Stimulated activated memory B cell treated with anti-CD40 and anti-IgM and Interleukin-4, amounts not matched to agents 10 μg/mL and 1 μg/mL and 100 μg/mL, for 72 hours (primary cell): Measurements from ENCODE around the gene APBA2.
"Not testable (repeated sequence)": the region's sequence is repeated elsewhere in the genome, so short reads cannot be mapped to it uniquely, and the experiment has no call there.

Source experiments
- ATAC-seq: fragments of 150-1000 bp; cut with Tn5 transposase; 2 replicates; pipeline ENCODE4 v1.10.0; 2021
- H3K27ac Mint-ChIP-seq: one replicate; pipeline ENCODE4 v1.8.0; 2022; ENCODE audit warnings: mild to moderate bottlenecking, mixed read lengths
- H3K27me3 Mint-ChIP-seq: one replicate; pipeline ENCODE4 v1.8.0; 2022; ENCODE audit warnings: mixed read lengths
- H3K36me3 Mint-ChIP-seq: one replicate; pipeline ENCODE4 v1.8.0; 2022; ENCODE audit warnings: mixed read lengths
- H3K4me1 Mint-ChIP-seq: one replicate; pipeline ENCODE4 v1.8.0; 2022; ENCODE audit warnings: mixed read lengths
- H3K4me3 Mint-ChIP-seq: one replicate; pipeline ENCODE4 v1.8.0; 2022; ENCODE audit warnings: mild to moderate bottlenecking, moderate library complexity, mixed read lengths
- H3K9me3 Mint-ChIP-seq: one replicate; pipeline ENCODE4 v1.8.0; 2022; ENCODE audit warnings: mixed read lengths

APBA2 gene

GRCh38 chr15:28888302-28888894 is 2.6 kb downstream of the APBA2 start:
- H3K27me3 Mint-ChIP-seq: peaks cover 29% of the 10 kb centered on the region
- H3K4me1 Mint-ChIP-seq: no peaks in the 10 kb centered on the region
- ATAC-seq: peak; percentile 3
- H3K36me3 Mint-ChIP-seq: no peaks in the 10 kb centered on the region
- H3K27ac Mint-ChIP-seq: no peak overlapping the region
- no peaks in the 10 kb centered on the region for H3K9me3 Mint-ChIP-seq
- no peak overlapping the region for H3K4me3 Mint-ChIP-seq

- no peak overlapping the region for H3K4me3 Mint-ChIP-seq
- H3K27ac Mint-ChIP-seq: no peak overlapping the region
- no peaks in the 10 kb centered on the region for H3K9me3 Mint-ChIP-seq
- H3K27me3 Mint-ChIP-seq: peaks cover 29% of the 10 kb centered on the region
- peak; percentile 11 for ATAC-seq
- no peaks in the 10 kb centered on the region for H3K36me3 Mint-ChIP-seq
- no peaks in the 10 kb centered on the region for H3K4me1 Mint-ChIP-seq
Observed at GRCh38 chr15:28888900-28889299, 3.1 kb downstream of the APBA2 start.

GRCh38 chr15:28889346-28889745 is 3.6 kb downstream of the APBA2 start:
- H3K27ac Mint-ChIP-seq: no peak overlapping the region

GRCh38 chr15:28889871-28890270 is 4.1 kb downstream of the APBA2 start:
- peaks cover 34% of the 10 kb centered on the region for H3K27me3 Mint-ChIP-seq
- not testable (repeated sequence) for H3K36me3 Mint-ChIP-seq, H3K27ac Mint-ChIP-seq, H3K9me3 Mint-ChIP-seq, ATAC-seq, H3K4me3 Mint-ChIP-seq, H3K4me1 Mint-ChIP-seq

More at GRCh38 chr15:28889346-28889745, 3.6 kb downstream of the APBA2 start:
- Mint-ChIP-seq H3K4me3 (no peak overlapping the region), H3K9me3 (no peaks in the 10 kb centered on the region), H3K36me3 (no peaks in the 10 kb centered on the region), H3K27me3 (peaks cover 33% of the 10 kb centered on the region), H3K4me1 (no peaks in the 10 kb centered on the region)
- no peak for ATAC-seq

GRCh38 chr15:28890291-28890690 is 4.5 kb downstream of the APBA2 start:
- peaks cover 30% of the 10 kb centered on the region for H3K27me3 Mint-ChIP-seq
- H3K4me3 Mint-ChIP-seq, H3K9me3 Mint-ChIP-seq, H3K4me1 Mint-ChIP-seq, H3K36me3 Mint-ChIP-seq, ATAC-seq, H3K27ac Mint-ChIP-seq: not testable (repeated sequence)

GRCh38 chr15:28890711-28891495 is 5.1 kb downstream of the APBA2 start:
- Mint-ChIP-seq H3K4me3 (no peak overlapping the region), H3K27ac (no peak overlapping the region), H3K4me1 (no peaks in the 10 kb centered on the region), H3K36me3 (no peaks in the 10 kb centered on the region), H3K9me3 (no peaks in the 10 kb centered on the region), H3K27me3 (peaks cover 30% of the 10 kb centered on the region)
- no peak for ATAC-seq

- H3K4me3 Mint-ChIP-seq: no peak overlapping the region
Observed at GRCh38 chr15:28891588-28891987, 5.8 kb downstream of the APBA2 start.

GRCh38 chr15:28892789-28893610 is 7.2 kb downstream of the APBA2 start:
- Mint-ChIP-seq H3K4me1 (no peaks in the 10 kb centered on the region), H3K27me3 (peaks cover 18% of the 10 kb centered on the region), H3K27ac (no peak overlapping the region), H3K36me3 (no peaks in the 10 kb centered on the region), H3K4me3 (no peak overlapping the region), H3K9me3 (peaks cover 3% of the 10 kb centered on the region)
- ATAC-seq: no peak

More at GRCh38 chr15:28891588-28891987, 5.8 kb downstream of the APBA2 start:
- no peaks in the 10 kb centered on the region for H3K9me3 Mint-ChIP-seq
- no peaks in the 10 kb centered on the region for H3K4me1 Mint-ChIP-seq
- H3K27ac Mint-ChIP-seq: no peak overlapping the region
- peaks cover 30% of the 10 kb centered on the region for H3K27me3 Mint-ChIP-seq
- no peak for ATAC-seq
- no peaks in the 10 kb centered on the region for H3K36me3 Mint-ChIP-seq

GRCh38 chr15:28894631-28895030 is 8.9 kb downstream of the APBA2 start:
- ATAC-seq: no peak
- Mint-ChIP-seq H3K9me3 (peaks cover 3% of the 10 kb centered on the region), H3K27ac (no peak overlapping the region), H3K4me3 (no peak overlapping the region), H3K36me3 (no peaks in the 10 kb centered on the region), H3K27me3 (peaks cover 9% of the 10 kb centered on the region), H3K4me1 (no peaks in the 10 kb centered on the region)

- H3K9me3 Mint-ChIP-seq: peaks cover 3% of the 10 kb centered on the region
- H3K4me1 Mint-ChIP-seq: no peaks in the 10 kb centered on the region
- H3K36me3 Mint-ChIP-seq: no peaks in the 10 kb centered on the region
- no peak overlapping the region for H3K4me3 Mint-ChIP-seq
- peaks cover 9% of the 10 kb centered on the region for H3K27me3 Mint-ChIP-seq
- no peak for ATAC-seq
- no peak overlapping the region for H3K27ac Mint-ChIP-seq
Observed at GRCh38 chr15:28895146-28895545, 9.4 kb downstream of the APBA2 start.

GRCh38 chr15:28895566-28895965 is 9.8 kb downstream of the APBA2 start:
- Mint-ChIP-seq H3K9me3 (peaks cover 3% of the 10 kb centered on the region), H3K4me1 (no peaks in the 10 kb centered on the region), H3K4me3 (no peak overlapping the region), H3K36me3 (no peaks in the 10 kb centered on the region), H3K27me3 (peaks cover 9% of the 10 kb centered on the region), H3K27ac (no peak overlapping the region)
- ATAC-seq: no peak

GRCh38 chr15:28896951-28897350 is 11.2 kb downstream of the APBA2 start:
- peaks cover 9% of the 10 kb centered on the region for H3K27me3 Mint-ChIP-seq
- no peak overlapping the region for H3K27ac Mint-ChIP-seq
- ATAC-seq: no peak
- no peaks in the 10 kb centered on the region for H3K36me3 Mint-ChIP-seq
- H3K4me3 Mint-ChIP-seq: no peak overlapping the region
- H3K9me3 Mint-ChIP-seq: peaks cover 3% of the 10 kb centered on the region
- no peaks in the 10 kb centered on the region for H3K4me1 Mint-ChIP-seq

GRCh38 chr15:28897861-28898585 is 12.2 kb downstream of the APBA2 start:
- Mint-ChIP-seq H3K9me3 (peaks cover 3% of the 10 kb centered on the region), H3K36me3 (no peaks in the 10 kb centered on the region), H3K27ac (no peak overlapping the region), H3K4me1 (no peaks in the 10 kb centered on the region), H3K4me3 (no peak overlapping the region), H3K27me3 (peaks cover 9% of the 10 kb centered on the region)
- ATAC-seq: no peak

- Mint-ChIP-seq H3K36me3 (no peaks in the 10 kb centered on the region), H3K27ac (no peak overlapping the region), H3K4me1 (no peaks in the 10 kb centered on the region)
Observed at GRCh38 chr15:28899061-28899738, 13.4 kb downstream of the APBA2 start.

More at GRCh38 chr15:28899061-28899738, 13.4 kb downstream of the APBA2 start:
- Mint-ChIP-seq H3K27me3 (peaks cover 6% of the 10 kb centered on the region), H3K9me3 (peaks cover 3% of the 10 kb centered on the region), H3K4me3 (no peak overlapping the region)
- ATAC-seq: no peak
